WTC11 (cell line): ENCODE data around the gene LRRC58. TPM values are rescaled to one million over a fixed set of nuclear protein-coding genes. Genes with fewer than 3 reads are reported as not detected.

ENCODE experiments used
- ATAC-seq: fragments of 200-7000 bp; cut with Tn5 transposase; 2 replicates; pipeline ENCODE4 v1.10.0; 2021; ENCODE audit warnings: mild to moderate bottlenecking, moderate library complexity
- CTCF ChIA-PET: fragments of 300-600 bp; sonication (Branson Sonifier 250); formaldehyde crosslinking; loops from one replicate; lab custom pipeline; 2021; ENCODE audit warnings: antibody characterized with exemption; lab: Charles Lee
- POLR2A ChIA-PET: fragments of 350-600 bp; sonication (Branson Sonifier 250); formaldehyde crosslinking; loops from one replicate; lab custom pipeline; 2021; ENCODE audit warnings: antibody characterized with exemption; lab: Charles Lee
- DNase-seq: peaks from one replicate; pipeline ENCODE4 v3.0.0; 2021; ENCODE audit warnings: low spot score
- H3K27ac Mint-ChIP-seq: 2 replicates; pipeline ENCODE4 v1.8.0; 2021; ENCODE audit warnings: mixed read lengths
- H3K27me3 Mint-ChIP-seq: 2 replicates; pipeline ENCODE4 v1.8.0; 2021; ENCODE audit warnings: low read depth, mild to moderate bottlenecking, moderate library complexity, mixed read lengths
- H3K36me3 Mint-ChIP-seq: 2 replicates; pipeline ENCODE4 v1.8.0; 2021; ENCODE audit warnings: mixed read lengths
- H3K4me1 Mint-ChIP-seq: 2 replicates; pipeline ENCODE4 v1.8.0; 2022; ENCODE audit warnings: mixed read lengths
- H3K4me3 Mint-ChIP-seq: 2 replicates; pipeline ENCODE4 v1.8.0; 2021; ENCODE audit warnings: mild to moderate bottlenecking, moderate library complexity, mixed read lengths
- H3K9me3 Mint-ChIP-seq: 2 replicates; pipeline ENCODE4 v1.8.0; 2021; ENCODE audit warnings: mixed read lengths
- FOXJ3 ChIP-seq: sonication (generic); formaldehyde crosslinking; IDR thresholded peaks from 2 replicates; pipeline ENCODE4 v1.9.0; 2021; ENCODE audit warnings: missing genetic modification reagents, mild to moderate bottlenecking, borderline replicate concordance
- MXD4 ChIP-seq: fragments of 250-450 bp; sonication (Bioruptor Pico); IDR thresholded peaks from 2 replicates; pipeline ENCODE4 v1.8.0; 2021; ENCODE audit warnings: mild to moderate bottlenecking, moderate library complexity, borderline replicate concordance
- NFE2L1 ChIP-seq: sonication (generic); formaldehyde crosslinking; IDR thresholded peaks from 2 replicates; pipeline ENCODE4 v1.8.1; 2023; ENCODE audit warnings: missing genetic modification reagents
- NR3C1 ChIP-seq: sonication (generic); formaldehyde crosslinking; conservative IDR thresholded peaks from 2 replicates; pipeline ENCODE4 v1.8.1; 2023; ENCODE audit warnings: low read depth, mild to moderate bottlenecking, missing genetic modification reagents
- PRRX2 ChIP-seq: fragments of 250-450 bp; sonication (Bioruptor Pico); IDR thresholded peaks from 2 replicates; pipeline ENCODE4 v1.8.0; 2021; ENCODE audit warnings: mild to moderate bottlenecking
- SMAD4 ChIP-seq: sonication (generic); formaldehyde crosslinking; IDR thresholded peaks from 2 replicates; pipeline ENCODE4 v1.8.0; 2022; ENCODE audit warnings: mild to moderate bottlenecking, missing genetic modification reagents
- TCF7 ChIP-seq: sonication (generic); formaldehyde crosslinking; IDR thresholded peaks from 2 replicates; pipeline ENCODE4 v1.8.0; 2022; ENCODE audit warnings: mild to moderate bottlenecking, low read depth, missing genetic modification reagents, moderate library complexity
- ZNF232 ChIP-seq: sonication (generic); formaldehyde crosslinking; IDR thresholded peaks from 2 replicates; pipeline ENCODE4 v1.8.0; 2022; ENCODE audit warnings: mild to moderate bottlenecking, missing genetic modification reagents
- ZNF671 ChIP-seq: fragments of 250-450 bp; sonication (Bioruptor Pico); IDR thresholded peaks from 2 replicates; pipeline ENCODE4 v1.8.0; 2021; ENCODE audit warnings: mild to moderate bottlenecking
- total RNA-seq: library from RNA; stranded (reverse); gene quantifications from 3 replicates; pipeline ENCODE4 v1.2.3, GENCODE V29; 2021
- TF ChIP-seq, protein P1 (sequence below): sonication (generic); formaldehyde crosslinking; IDR thresholded peaks from 2 replicates; pipeline ENCODE4 v1.8.0; 2022; ENCODE audit warnings: missing genetic modification reagents
- TF ChIP-seq, protein P2 (sequence below): sonication (generic); formaldehyde crosslinking; IDR thresholded peaks from 2 replicates; pipeline ENCODE4 v1.8.1; 2022; ENCODE audit warnings: mild to moderate bottlenecking, missing genetic modification reagents, moderate library complexity, borderline replicate concordance
- TF ChIP-seq, protein P3 (sequence below): sonication (generic); formaldehyde crosslinking; IDR thresholded peaks from 2 replicates; pipeline ENCODE4 v1.8.1; 2023; ENCODE audit warnings: mild to moderate bottlenecking, moderate library complexity, missing genetic modification reagents
- TF ChIP-seq, protein P4 (sequence below): fragments of 250-450 bp; sonication (Bioruptor Pico); IDR thresholded peaks from 2 replicates; pipeline ENCODE4 v2.1.2; 2022; ENCODE audit warnings: mild to moderate bottlenecking, moderate library complexity
- TF ChIP-seq, protein P5 (sequence below): sonication (generic); formaldehyde crosslinking; IDR thresholded peaks from 2 replicates; pipeline ENCODE4 v1.8.0; 2023; ENCODE audit warnings: missing genetic modification reagents
- TF ChIP-seq, protein P6 (sequence below): sonication (generic); formaldehyde crosslinking; conservative IDR thresholded peaks from 2 replicates; pipeline ENCODE4 v1.8.1; 2023; ENCODE audit warnings: mild to moderate bottlenecking, low read depth, missing genetic modification reagents, moderate library complexity

The LRRC58 gene
- total RNA-seq, 1 experiment from 2014 or later: 15.1 TPM

DNA sequence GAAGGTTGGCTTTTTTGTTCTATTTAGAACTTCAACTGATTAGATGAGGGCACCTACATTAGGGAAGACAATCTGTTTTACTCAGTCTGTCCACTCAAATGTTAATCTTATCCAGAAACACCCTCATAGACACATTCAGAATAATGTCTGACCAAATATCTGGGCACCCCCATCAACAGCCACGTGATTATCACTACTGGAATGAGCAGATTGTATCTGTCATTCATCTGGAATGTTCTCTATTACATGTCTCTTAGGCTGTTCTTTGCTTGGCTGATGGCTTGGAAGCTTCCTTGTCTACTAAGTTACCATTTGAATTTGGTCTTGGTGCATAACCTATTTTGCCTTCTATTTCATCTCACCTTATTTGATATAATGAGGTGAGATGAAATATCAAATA, 15.7 kb upstream of the LRRC58 start:
- no peak for ATAC-seq
- ChIA-PET POLR2A (no interaction called here), CTCF (no interaction called here)
- no peaks in the 10 kb centered on the region for H3K36me3 Mint-ChIP-seq
- no peak overlapping the region for H3K27ac Mint-ChIP-seq
- H3K27me3 Mint-ChIP-seq: no peaks in the 10 kb centered on the region; the same call in 1 of the 2 replicates
- no peak overlapping the region for H3K4me3 Mint-ChIP-seq
- no peaks in the 10 kb centered on the region for H3K9me3 Mint-ChIP-seq
- no peak for TF ChIP-seq NFE2L1
- no peak for DNase-seq
- no peaks in the 10 kb centered on the region for H3K4me1 Mint-ChIP-seq

DNA sequence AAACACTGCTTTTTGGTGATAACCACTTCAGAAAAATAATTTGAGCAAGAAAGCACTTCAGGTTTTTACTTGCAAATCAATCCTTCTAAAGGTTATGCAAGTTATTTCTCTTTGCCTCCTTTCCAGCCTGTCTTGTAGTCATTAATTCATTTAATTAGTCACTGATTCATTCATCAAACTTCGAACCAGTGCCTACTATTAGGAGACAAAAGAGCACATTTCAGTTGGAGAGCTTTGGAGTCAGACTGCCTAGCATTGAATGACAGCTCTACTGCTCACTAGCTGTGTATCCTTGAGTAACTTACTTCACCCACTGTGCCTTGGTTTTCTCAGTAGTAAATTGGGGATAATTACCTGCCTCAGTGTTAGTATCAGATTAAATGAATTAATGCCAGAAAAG, 14.9 kb upstream of the LRRC58 start:
- no peaks in the 10 kb centered on the region for H3K9me3 Mint-ChIP-seq
- no peaks in the 10 kb centered on the region for H3K36me3 Mint-ChIP-seq
- no peaks in the 10 kb centered on the region for H3K4me1 Mint-ChIP-seq
- CTCF ChIA-PET: no interaction called here
- POLR2A ChIA-PET: no interaction called here
- no peak for TF ChIP-seq PRRX2 (CRISPR knock-in tag)
- DNase-seq (no peak), ATAC-seq (no peak)
- H3K27ac Mint-ChIP-seq: no peak overlapping the region
- H3K4me3 Mint-ChIP-seq: no peak overlapping the region
- H3K27me3 Mint-ChIP-seq: no peaks in the 10 kb centered on the region; the same call in 1 of the 2 replicates

DNA sequence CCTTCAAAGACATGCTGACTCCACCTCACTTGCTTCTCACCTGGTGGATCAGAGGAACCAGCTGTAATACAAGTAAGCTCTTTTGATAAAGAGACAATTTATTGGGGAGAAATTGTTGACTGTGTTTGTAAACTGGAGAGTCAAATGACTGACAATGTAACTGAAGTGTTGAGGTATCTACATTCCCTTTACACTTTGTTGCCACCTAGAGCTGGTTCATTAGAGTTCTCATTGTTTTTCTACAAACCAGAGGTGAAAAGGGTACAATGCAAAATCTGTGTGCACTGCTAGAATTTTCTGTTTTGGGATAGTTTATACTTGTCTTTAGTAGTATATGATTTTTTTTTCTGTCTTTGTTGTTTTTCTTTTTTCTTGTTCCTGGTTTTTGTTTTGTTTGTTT, 8.7 kb upstream of the LRRC58 start:
- Mint-ChIP-seq H3K27me3 (peaks cover 2% of the 10 kb centered on the region), H3K9me3 (no peaks in the 10 kb centered on the region), H3K27ac (no peak overlapping the region)
- no peak for DNase-seq
- POLR2A ChIA-PET: no interaction called here
- TF ChIP-seq, protein P1, sequence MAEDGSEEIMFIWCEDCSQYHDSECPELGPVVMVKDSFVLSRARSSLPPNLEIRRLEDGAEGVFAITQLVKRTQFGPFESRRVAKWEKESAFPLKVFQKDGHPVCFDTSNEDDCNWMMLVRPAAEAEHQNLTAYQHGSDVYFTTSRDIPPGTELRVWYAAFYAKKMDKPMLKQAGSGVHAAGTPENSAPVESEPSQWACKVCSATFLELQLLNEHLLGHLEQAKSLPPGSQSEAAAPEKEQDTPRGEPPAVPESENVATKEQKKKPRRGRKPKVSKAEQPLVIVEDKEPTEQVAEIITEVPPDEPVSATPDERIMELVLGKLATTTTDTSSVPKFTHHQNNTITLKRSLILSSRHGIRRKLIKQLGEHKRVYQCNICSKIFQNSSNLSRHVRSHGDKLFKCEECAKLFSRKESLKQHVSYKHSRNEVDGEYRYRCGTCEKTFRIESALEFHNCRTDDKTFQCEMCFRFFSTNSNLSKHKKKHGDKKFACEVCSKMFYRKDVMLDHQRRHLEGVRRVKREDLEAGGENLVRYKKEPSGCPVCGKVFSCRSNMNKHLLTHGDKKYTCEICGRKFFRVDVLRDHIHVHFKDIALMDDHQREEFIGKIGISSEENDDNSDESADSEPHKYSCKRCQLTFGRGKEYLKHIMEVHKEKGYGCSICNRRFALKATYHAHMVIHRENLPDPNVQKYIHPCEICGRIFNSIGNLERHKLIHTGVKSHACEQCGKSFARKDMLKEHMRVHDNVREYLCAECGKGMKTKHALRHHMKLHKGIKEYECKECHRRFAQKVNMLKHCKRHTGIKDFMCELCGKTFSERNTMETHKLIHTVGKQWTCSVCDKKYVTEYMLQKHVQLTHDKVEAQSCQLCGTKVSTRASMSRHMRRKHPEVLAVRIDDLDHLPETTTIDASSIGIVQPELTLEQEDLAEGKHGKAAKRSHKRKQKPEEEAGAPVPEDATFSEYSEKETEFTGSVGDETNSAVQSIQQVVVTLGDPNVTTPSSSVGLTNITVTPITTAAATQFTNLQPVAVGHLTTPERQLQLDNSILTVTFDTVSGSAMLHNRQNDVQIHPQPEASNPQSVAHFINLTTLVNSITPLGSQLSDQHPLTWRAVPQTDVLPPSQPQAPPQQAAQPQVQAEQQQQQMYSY (CRISPR knock-in tag): no peak
- TF ChIP-seq, protein P2, sequence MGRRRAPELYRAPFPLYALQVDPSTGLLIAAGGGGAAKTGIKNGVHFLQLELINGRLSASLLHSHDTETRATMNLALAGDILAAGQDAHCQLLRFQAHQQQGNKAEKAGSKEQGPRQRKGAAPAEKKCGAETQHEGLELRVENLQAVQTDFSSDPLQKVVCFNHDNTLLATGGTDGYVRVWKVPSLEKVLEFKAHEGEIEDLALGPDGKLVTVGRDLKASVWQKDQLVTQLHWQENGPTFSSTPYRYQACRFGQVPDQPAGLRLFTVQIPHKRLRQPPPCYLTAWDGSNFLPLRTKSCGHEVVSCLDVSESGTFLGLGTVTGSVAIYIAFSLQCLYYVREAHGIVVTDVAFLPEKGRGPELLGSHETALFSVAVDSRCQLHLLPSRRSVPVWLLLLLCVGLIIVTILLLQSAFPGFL (CRISPR knock-in tag): no peak
- no peak for TF ChIP-seq TCF7 (CRISPR knock-in tag)
- TF ChIP-seq FOXJ3 (CRISPR knock-in tag): no peak
- TF ChIP-seq, protein P3, sequence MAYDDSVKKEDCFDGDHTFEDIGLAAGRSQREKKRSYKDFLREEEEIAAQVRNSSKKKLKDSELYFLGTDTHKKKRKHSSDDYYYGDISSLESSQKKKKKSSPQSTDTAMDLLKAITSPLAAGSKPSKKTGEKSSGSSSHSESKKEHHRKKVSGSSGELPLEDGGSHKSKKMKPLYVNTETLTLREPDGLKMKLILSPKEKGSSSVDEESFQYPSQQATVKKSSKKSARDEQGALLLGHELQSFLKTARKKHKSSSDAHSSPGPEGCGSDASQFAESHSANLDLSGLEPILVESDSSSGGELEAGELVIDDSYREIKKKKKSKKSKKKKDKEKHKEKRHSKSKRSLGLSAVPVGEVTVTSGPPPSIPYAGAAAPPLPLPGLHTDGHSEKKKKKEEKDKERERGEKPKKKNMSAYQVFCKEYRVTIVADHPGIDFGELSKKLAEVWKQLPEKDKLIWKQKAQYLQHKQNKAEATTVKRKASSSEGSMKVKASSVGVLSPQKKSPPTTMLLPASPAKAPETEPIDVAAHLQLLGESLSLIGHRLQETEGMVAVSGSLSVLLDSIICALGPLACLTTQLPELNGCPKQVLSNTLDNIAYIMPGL: no peak
- TF ChIP-seq ZNF232 (CRISPR knock-in tag): no peak
- no peak for TF ChIP-seq NR3C1 (CRISPR knock-in tag)
- TF ChIP-seq MXD4 (CRISPR knock-in tag): no peak
- TF ChIP-seq, protein P4, sequence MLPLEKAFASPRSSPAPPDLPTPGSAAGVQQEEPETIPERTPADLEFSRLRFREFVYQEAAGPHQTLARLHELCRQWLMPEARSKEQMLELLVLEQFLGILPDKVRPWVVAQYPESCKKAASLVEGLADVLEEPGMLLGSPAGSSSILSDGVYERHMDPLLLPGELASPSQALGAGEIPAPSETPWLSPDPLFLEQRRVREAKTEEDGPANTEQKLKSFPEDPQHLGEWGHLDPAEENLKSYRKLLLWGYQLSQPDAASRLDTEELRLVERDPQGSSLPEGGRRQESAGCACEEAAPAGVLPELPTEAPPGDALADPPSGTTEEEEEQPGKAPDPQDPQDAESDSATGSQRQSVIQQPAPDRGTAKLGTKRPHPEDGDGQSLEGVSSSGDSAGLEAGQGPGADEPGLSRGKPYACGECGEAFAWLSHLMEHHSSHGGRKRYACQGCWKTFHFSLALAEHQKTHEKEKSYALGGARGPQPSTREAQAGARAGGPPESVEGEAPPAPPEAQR (CRISPR knock-in tag): no peak
- no peak for TF ChIP-seq ZNF671
- TF ChIP-seq, protein P5, sequence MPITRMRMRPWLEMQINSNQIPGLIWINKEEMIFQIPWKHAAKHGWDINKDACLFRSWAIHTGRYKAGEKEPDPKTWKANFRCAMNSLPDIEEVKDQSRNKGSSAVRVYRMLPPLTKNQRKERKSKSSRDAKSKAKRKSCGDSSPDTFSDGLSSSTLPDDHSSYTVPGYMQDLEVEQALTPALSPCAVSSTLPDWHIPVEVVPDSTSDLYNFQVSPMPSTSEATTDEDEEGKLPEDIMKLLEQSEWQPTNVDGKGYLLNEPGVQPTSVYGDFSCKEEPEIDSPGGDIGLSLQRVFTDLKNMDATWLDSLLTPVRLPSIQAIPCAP (CRISPR knock-in tag): no peak
- TF ChIP-seq SMAD4: no peak
- TF ChIP-seq, protein P6, sequence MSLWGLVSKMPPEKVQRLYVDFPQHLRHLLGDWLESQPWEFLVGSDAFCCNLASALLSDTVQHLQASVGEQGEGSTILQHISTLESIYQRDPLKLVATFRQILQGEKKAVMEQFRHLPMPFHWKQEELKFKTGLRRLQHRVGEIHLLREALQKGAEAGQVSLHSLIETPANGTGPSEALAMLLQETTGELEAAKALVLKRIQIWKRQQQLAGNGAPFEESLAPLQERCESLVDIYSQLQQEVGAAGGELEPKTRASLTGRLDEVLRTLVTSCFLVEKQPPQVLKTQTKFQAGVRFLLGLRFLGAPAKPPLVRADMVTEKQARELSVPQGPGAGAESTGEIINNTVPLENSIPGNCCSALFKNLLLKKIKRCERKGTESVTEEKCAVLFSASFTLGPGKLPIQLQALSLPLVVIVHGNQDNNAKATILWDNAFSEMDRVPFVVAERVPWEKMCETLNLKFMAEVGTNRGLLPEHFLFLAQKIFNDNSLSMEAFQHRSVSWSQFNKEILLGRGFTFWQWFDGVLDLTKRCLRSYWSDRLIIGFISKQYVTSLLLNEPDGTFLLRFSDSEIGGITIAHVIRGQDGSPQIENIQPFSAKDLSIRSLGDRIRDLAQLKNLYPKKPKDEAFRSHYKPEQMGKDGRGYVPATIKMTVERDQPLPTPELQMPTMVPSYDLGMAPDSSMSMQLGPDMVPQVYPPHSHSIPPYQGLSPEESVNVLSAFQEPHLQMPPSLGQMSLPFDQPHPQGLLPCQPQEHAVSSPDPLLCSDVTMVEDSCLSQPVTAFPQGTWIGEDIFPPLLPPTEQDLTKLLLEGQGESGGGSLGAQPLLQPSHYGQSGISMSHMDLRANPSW (CRISPR knock-in tag): no peak
- no peak for TF ChIP-seq NFE2L1
- TF ChIP-seq, all 79 proteins: peak for 0
- no peaks in the 10 kb centered on the region for H3K4me1 Mint-ChIP-seq
- no peaks in the 10 kb centered on the region for H3K36me3 Mint-ChIP-seq
- ATAC-seq: no peak
- CTCF ChIA-PET: interaction anchor here (1.1 kb wide), 2 partner anchors 9 to 526 kb away, joined by 3 read pairs; partner anchors contain the start of gene LRRC58
- H3K4me3 Mint-ChIP-seq: no peak overlapping the region
